ENCODE measurements around the gene CYP24A1. TPM values are rescaled to one million over a fixed set of nuclear protein-coding genes. Genes with fewer than 3 reads are reported as not detected.

The CYP24A1 gene
- total and polyA plus RNA-seq, 2 experiments from 2014 or later = 0.43 to 1.2 TPM

DNA sequence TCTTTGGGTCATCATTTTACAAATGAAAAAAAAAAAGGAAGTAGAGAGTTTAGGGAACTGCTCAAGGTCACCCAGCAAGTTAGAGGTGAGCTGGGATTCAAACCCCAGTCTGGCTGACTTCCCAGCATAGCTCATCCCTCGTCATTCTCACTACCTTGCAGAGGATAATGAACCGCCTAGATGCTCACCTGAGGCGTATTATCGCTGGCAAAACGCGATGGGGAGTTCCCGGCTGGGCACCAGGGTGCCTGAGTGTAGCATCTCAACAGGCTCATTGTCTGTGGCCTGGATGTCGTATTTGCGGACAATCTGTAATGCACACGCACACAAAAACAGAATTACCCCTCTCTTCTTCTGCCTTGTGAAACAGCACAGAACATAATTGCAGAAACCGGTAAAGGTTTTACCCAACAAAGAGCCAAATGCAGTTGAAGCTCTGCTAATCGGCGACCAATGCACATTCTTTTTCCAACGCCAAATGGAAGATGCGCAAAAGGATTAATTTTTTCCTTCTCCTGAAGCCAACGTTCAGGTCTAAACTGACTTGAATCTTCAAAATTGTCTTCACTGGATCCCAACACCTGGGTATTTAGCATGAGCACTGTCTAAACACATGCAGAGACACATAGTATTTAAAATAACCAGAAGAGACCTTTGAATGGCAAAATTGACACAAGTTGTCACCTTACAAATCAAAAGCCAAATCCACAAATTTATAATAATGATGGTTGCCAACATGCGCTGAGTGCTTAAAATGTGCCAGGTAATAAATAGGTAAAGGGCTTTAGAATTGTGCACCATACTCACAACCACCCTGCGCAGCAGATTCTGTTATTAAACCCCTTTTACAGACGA is 16.6 kb downstream of the CYP24A1 start:
- Histone ChIP-seq H3K9me2 (ENCODE audit: insufficient read depth) (no peaks in the 10 kb centered on the region), H3K4me3 (no peak overlapping the region), H3F3A (ENCODE audit: insufficient read depth) (no peaks in the 10 kb centered on the region), H3K9me3 (ENCODE audit: low read depth) (no peaks in the 10 kb centered on the region), H3K9ac (no peak overlapping the region), H3K27me3 (replicated peaks; ENCODE audit: insufficient read depth) (no peaks in the 10 kb centered on the region), H3K4me1 (ENCODE audit: insufficient read depth) (no peaks in the 10 kb centered on the region), H3K36me3 (ENCODE audit: low read depth) (no peaks in the 10 kb centered on the region), H2AFZ (no peak overlapping the region), H3K27ac (no peak overlapping the region), H4K20me1 (ENCODE audit: insufficient read depth) (no peaks in the 10 kb centered on the region), H3K4me2 (ENCODE audit: unreplicated experiment) (no peak overlapping the region), H3K79me2 (ENCODE audit: insufficient read depth) (no peaks in the 10 kb centered on the region)
- 79% methylated on average over 19 of the region's 19 CpGs for WGBS, 2 experiments (ENCODE audit: low coverage in 1 of 2, low lambda C conversion rate in 2 of 2, missing lambda C conversion rate in 2 of 2)
- in situ Hi-C loops (cut with MboI) = no loop called here
- no peak for TF ChIP-seq EZH2 (IDR thresholded peaks at IDR 0.05; ENCODE audit: insufficient read depth, poor library complexity, severe bottlenecking)
- TF ChIP-seq EZH2phosphoT487 (IDR thresholded peaks at IDR 0.05; ENCODE audit: insufficient read depth, low read depth) = no peak
- DNase-seq = no peak

- no peak overlapping the region for H3K4me2 ChIP-seq (ENCODE audit: unreplicated experiment)
- in situ Hi-C loops (cut with MboI) = no loop called here
- no peaks in the 10 kb centered on the region for H3F3A ChIP-seq (ENCODE audit: insufficient read depth)
- WGBS, 2 experiments (ENCODE audit: low coverage in 1 of 2, low lambda C conversion rate in 2 of 2, missing lambda C conversion rate in 2 of 2) = 27 to 29% methylated on average over 5 of the region's 5 CpGs
- no peak overlapping the region for H3K9ac ChIP-seq
- H3K36me3 ChIP-seq (ENCODE audit: low read depth) = no peaks in the 10 kb centered on the region
- no peaks in the 10 kb centered on the region for H3K27me3 ChIP-seq (replicated peaks; ENCODE audit: insufficient read depth)
- no peak overlapping the region for H3K4me3 ChIP-seq
- no peaks in the 10 kb centered on the region for H3K9me2 ChIP-seq (ENCODE audit: insufficient read depth)
- TF ChIP-seq EZH2phosphoT487 (IDR thresholded peaks at IDR 0.05; ENCODE audit: insufficient read depth, low read depth) (no peak), EZH2 (IDR thresholded peaks at IDR 0.05; ENCODE audit: insufficient read depth, poor library complexity, severe bottlenecking) (no peak)
- no peaks in the 10 kb centered on the region for H3K4me1 ChIP-seq (ENCODE audit: insufficient read depth)
- H3K27ac ChIP-seq = no peak overlapping the region
- H4K20me1 ChIP-seq (ENCODE audit: insufficient read depth) = no peaks in the 10 kb centered on the region
- no peak for DNase-seq
- no peak overlapping the region for H2AFZ ChIP-seq
- H3K9me3 ChIP-seq (ENCODE audit: low read depth) = no peaks in the 10 kb centered on the region
- H3K79me2 ChIP-seq (ENCODE audit: insufficient read depth) = no peaks in the 10 kb centered on the region
Observed at GRCh38 chr20:54156522-54156921, 17.3 kb downstream of the CYP24A1 start.

DNA sequence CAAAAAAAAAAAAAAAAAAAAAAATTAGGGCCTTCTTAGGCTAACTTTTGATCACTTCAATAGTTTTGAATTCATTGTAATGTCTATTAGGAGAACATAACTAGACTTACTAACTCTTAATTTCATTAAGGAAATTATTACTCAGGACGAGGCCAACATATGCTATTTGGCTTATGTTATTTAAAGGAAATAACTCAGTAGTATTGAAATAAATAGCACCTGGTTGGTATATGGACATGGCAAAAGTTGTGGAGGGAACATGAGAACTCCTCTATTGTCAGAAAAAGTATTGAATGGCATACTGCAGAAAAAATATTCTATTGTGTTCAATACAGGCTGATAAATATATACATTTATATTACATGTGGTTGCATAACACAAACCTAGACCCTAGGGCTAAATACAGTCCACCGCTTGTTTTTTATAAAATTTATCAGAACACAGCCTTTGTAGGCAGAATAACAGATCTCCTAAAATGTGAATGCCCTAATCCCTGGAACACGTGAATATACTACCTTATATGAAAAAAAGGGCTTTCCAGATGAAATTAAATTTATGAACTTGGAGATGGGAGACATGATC is 18.0 kb downstream of the CYP24A1 start:
- no peak for DNase-seq
- Histone ChIP-seq H3K27me3 (replicated peaks; ENCODE audit: insufficient read depth) (no peaks in the 10 kb centered on the region), H3K36me3 (ENCODE audit: low read depth) (no peaks in the 10 kb centered on the region), H3F3A (ENCODE audit: insufficient read depth) (no peaks in the 10 kb centered on the region), H3K79me2 (ENCODE audit: insufficient read depth) (no peaks in the 10 kb centered on the region), H3K27ac (no peak overlapping the region), H3K4me2 (ENCODE audit: unreplicated experiment) (no peak overlapping the region), H4K20me1 (ENCODE audit: insufficient read depth) (no peaks in the 10 kb centered on the region), H3K9me3 (ENCODE audit: low read depth) (no peaks in the 10 kb centered on the region), H3K9ac (no peak overlapping the region), H3K9me2 (ENCODE audit: insufficient read depth) (no peaks in the 10 kb centered on the region), H3K4me3 (no peak overlapping the region), H3K4me1 (ENCODE audit: insufficient read depth) (no peaks in the 10 kb centered on the region), H2AFZ (no peak overlapping the region)
- no peak for TF ChIP-seq EZH2phosphoT487 (IDR thresholded peaks at IDR 0.05; ENCODE audit: insufficient read depth, low read depth)
- TF ChIP-seq EZH2 (IDR thresholded peaks at IDR 0.05; ENCODE audit: insufficient read depth, poor library complexity, severe bottlenecking) = no peak
- 82 to 83% methylated on average over 3 of the region's 3 CpGs for WGBS, 2 experiments (ENCODE audit: low coverage in 1 of 2, low lambda C conversion rate in 2 of 2, missing lambda C conversion rate in 2 of 2)
- in situ Hi-C loops (cut with MboI) = no loop called here

DNA sequence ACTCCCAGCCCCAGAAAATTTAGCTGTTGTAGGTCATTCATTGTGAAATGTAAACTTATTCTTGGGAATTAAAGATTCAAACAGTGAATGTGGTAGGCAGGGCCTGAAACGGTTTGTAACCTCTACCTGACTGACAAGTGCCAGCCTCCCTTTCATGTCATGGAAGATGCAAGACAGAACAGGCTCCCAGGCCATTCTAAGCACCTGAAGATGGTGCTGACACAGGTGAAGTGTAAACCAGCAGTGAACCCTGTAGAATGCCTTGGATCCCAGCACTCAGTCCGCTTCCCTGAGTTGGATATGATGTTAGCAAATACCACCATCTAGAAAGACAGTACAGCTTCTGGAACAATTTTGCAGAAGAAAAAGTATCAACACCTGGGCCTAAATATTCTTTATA is 19.3 kb downstream of the CYP24A1 start:
- Histone ChIP-seq H3F3A (ENCODE audit: insufficient read depth) (no peaks in the 10 kb centered on the region), H3K9me2 (ENCODE audit: insufficient read depth) (no peaks in the 10 kb centered on the region), H3K27me3 (replicated peaks; ENCODE audit: insufficient read depth) (no peaks in the 10 kb centered on the region), H4K20me1 (ENCODE audit: insufficient read depth) (no peaks in the 10 kb centered on the region), H3K4me1 (ENCODE audit: insufficient read depth) (no peaks in the 10 kb centered on the region), H3K27ac (no peak overlapping the region), H3K36me3 (ENCODE audit: low read depth) (no peaks in the 10 kb centered on the region), H3K4me3 (no peak overlapping the region), H3K9me3 (ENCODE audit: low read depth) (no peaks in the 10 kb centered on the region), H3K4me2 (ENCODE audit: unreplicated experiment) (no peak overlapping the region), H3K9ac (no peak overlapping the region), H3K79me2 (ENCODE audit: insufficient read depth) (no peaks in the 10 kb centered on the region), H2AFZ (no peak overlapping the region)
- WGBS, 2 experiments (ENCODE audit: low coverage in 1 of 2, low lambda C conversion rate in 2 of 2, missing lambda C conversion rate in 2 of 2) = 67 to 79% methylated on average over 2 of the region's 2 CpGs
- TF ChIP-seq EZH2phosphoT487 (IDR thresholded peaks at IDR 0.05; ENCODE audit: insufficient read depth, low read depth) (no peak), EZH2 (IDR thresholded peaks at IDR 0.05; ENCODE audit: insufficient read depth, poor library complexity, severe bottlenecking) (no peak)
- in situ Hi-C loops (cut with MboI) = no loop called here
- no peak for DNase-seq
